ENCODE data around the gene CDH23. TPM values are rescaled to one million over a fixed set of nuclear protein-coding genes. Genes with fewer than 3 reads are reported as not detected.

Gene CDH23
- total and polyA plus RNA-seq, 2 of the 8 experiments (the other 6 are each of a cell fraction or from before 2014, with no cell fraction given) = 1.9 to 4.9 TPM

DNA sequence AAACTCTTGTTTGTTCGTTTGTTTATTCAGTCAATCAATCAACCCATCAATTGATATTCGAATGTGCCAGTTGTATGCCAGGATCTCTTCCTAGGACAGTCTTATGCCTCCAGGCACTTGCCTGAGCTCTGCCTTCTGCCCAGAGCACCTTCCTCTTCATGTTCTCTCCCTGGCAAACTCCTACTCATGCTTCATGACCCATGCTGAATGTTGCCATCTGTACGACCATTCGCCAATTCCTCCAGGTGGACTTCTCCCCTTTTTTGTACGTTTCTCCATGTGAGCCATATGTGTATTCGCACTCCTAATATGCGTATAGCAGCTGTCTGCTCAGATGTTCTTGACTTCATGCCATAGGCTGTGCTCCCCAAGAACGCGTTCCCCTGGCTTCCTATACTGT lies 180.1 kb downstream of the CDH23 start:
- peaks cover 3 to 28% (median 20%) of the 10 kb centered on the region in 4 experiments for H3K4me1 ChIP-seq (replicated peaks in 1 of 4; ENCODE audit: control insufficient read depth in 3 of 4, insufficient read depth in 4 of 4, low read length in 3 of 4)
- no peak overlapping the region for H3K56ac ChIP-seq (replicated peaks; ENCODE audit: insufficient read length, low read depth, low read length)
- WGBS, 2 experiments (ENCODE audit: extremely low coverage in 1 of 2, insufficient coverage in 1 of 2, insufficient read length in 1 of 2, insufficient replicate concordance in 2 of 2, low coverage in 1 of 2, low lambda C conversion rate in 2 of 2, missing lambda C conversion rate in 1 of 2) = 93% methylated on average over 9 of the region's 9 CpGs; no CpG with 5 or more reads in 1 of the 2 experiments
- H2AK5ac ChIP-seq (ENCODE audit: low read depth, low read length) = no peak overlapping the region
- H3K4me3 ChIP-seq (ENCODE audit: extremely low read depth in 1 of 4, insufficient read depth in 2 of 4, low read depth in 3 of 4, low read length in 4 of 4) = no peak overlapping the region
- no peak overlapping the region for H3K4ac ChIP-seq (replicated peaks; ENCODE audit: insufficient read length, low read depth, low read length)
- H2BK12ac ChIP-seq (ENCODE audit: low read depth, low read length) = no peak overlapping the region
- no peak overlapping the region for H2BK20ac ChIP-seq (ENCODE audit: low read length)
- ChIA-PET CTCF (ENCODE audit: partially characterized antibody) (interaction anchor here (0.6 to 16.0 kb wide), 15 partner anchors 10 to 263 kb away, joined by 3 to 161 read pairs (median 4); partner anchors contain the start of gene CDH23), POLR2A (ENCODE audit: partially characterized antibody) (no interaction called here)
- no peaks in the 10 kb centered on the region for H3K27me3 ChIP-seq (replicated peaks in 1 of 4; ENCODE audit: control insufficient read depth in 3 of 4, extremely low read depth in 1 of 4, insufficient read depth in 3 of 4, low read length in 3 of 4)
- no peak overlapping the region for H3K14ac ChIP-seq (ENCODE audit: insufficient read length)
- H3K27ac ChIP-seq (ENCODE audit: low read depth, low read length) = no peak overlapping the region
- no peak overlapping the region for H4K91ac ChIP-seq (replicated peaks; ENCODE audit: insufficient read length, low read length)
- H2BK15ac ChIP-seq (ENCODE audit: low read length) = no peak overlapping the region
- no peak for FAIRE-seq
- H4K5ac ChIP-seq (ENCODE audit: insufficient read length, low read depth, low read length) = no peak overlapping the region
- no peak overlapping the region for H2BK5ac ChIP-seq (ENCODE audit: low read depth, low read length)
- H2AFZ ChIP-seq (ENCODE audit: low read length) = no peak overlapping the region
- H3K23ac ChIP-seq (ENCODE audit: insufficient read length) = no peak overlapping the region
- no peaks in the 10 kb centered on the region for H3K9me3 ChIP-seq (ENCODE audit: insufficient read depth in 2 of 2, low read depth in 1 of 2, low read length in 1 of 2)
- no peak for DNase-seq (ENCODE audit: low read depth in 1 of 2, low spot score in 2 of 2)
- H4K20me1 ChIP-seq (replicated peaks in 1 of 2; ENCODE audit: control insufficient read depth in 1 of 2, insufficient read depth in 2 of 2, low read length in 2 of 2) = no peaks in the 10 kb centered on the region
- no peaks in the 10 kb centered on the region; the same call in 1 of the 2 replicates for H3K23me2 ChIP-seq (ENCODE audit: low read depth, low read length)
- H3K9ac ChIP-seq (replicated peaks in 1 of 4; ENCODE audit: extremely low read depth in 1 of 4, low read depth in 3 of 4, low read length in 3 of 4) = no peak overlapping the region
- H3K36me3 ChIP-seq (ENCODE audit: control insufficient read depth in 2 of 4, insufficient read depth in 4 of 4, low read length in 3 of 4) = no peaks in the 10 kb centered on the region
- H2BK120ac ChIP-seq (replicated peaks; ENCODE audit: low read depth, low read length) = no peak overlapping the region
- no peaks in the 10 kb centered on the region for H3K79me1 ChIP-seq (ENCODE audit: low read depth, low read length)
- no peak overlapping the region for H3K4me2 ChIP-seq (ENCODE audit: insufficient read depth in 1 of 2, low read depth in 2 of 2, low read length in 2 of 2)
- no peak overlapping the region for H4K8ac ChIP-seq (ENCODE audit: extremely low read depth, insufficient read depth, low read length)
- TF ChIP-seq RNF2 (IDR thresholded peaks at IDR 0.05; ENCODE audit: borderline replicate concordance, low read depth, low read length, missing control alignments, poor library complexity, severe bottlenecking) (no peak), CTBP2 (IDR thresholded peaks at IDR 0.05; ENCODE audit: borderline replicate concordance, insufficient read depth, insufficient read length, low read length) (no peak), SP1 (IDR thresholded peaks at IDR 0.05; ENCODE audit: low read depth, low read length) (no peak), SIRT6 (IDR thresholded peaks at IDR 0.05; ENCODE audit: low read length) (no peak), SIX5 (IDR thresholded peaks at IDR 0.05; ENCODE audit: low read depth, low read length) (no peak), SP4 (IDR thresholded peaks at IDR 0.05; ENCODE audit: low read length) (no peak), SAP30 (IDR thresholded peaks at IDR 0.05; ENCODE audit: insufficient read depth, insufficient replicate concordance, low read length) (no peak), TAF1 (IDR thresholded peaks at IDR 0.05; ENCODE audit: low read depth, low read length) (no peak)
- no peaks in the 10 kb centered on the region for H3K79me2 ChIP-seq (ENCODE audit: control insufficient read depth in 1 of 2, insufficient read depth in 2 of 2, low read length in 2 of 2)
- no peak overlapping the region for H3K18ac ChIP-seq (ENCODE audit: extremely low read depth, low read length)
